Ovary (tissue), 3 donors: ENCODE data around the gene MORC3.

Source experiments
- EP300 ChIP-seq: sonication (generic); formaldehyde crosslinking; IDR thresholded peaks from one replicate; pipeline ENCODE4 v1.6.1; 2017; ENCODE audit warnings: antibody characterized with exemption
- POLR2A ChIP-seq: fragments of 450-650 bp; IDR thresholded peaks from one replicate; pipeline ENCODE4 v1.6.1; 2017; ENCODE audit warnings: antibody characterized with exemption, mild to moderate bottlenecking, moderate library complexity
- TF ChIP-seq, protein P1 (sequence below), 3 donors: fragments of 450-650 bp in 2 of 3; fragments of 200-600 bp in 1 of 3; IDR thresholded peaks; one replicate each; pipeline versions ENCODE4 v1.5.1 to v1.8.0; 2016 to 2022; ENCODE audit warnings: antibody characterized with exemption in 3 of 3, mild to moderate bottlenecking in 1 of 3
- donor health status: DM: no; HTN: no; CAD: no.

DNA sequence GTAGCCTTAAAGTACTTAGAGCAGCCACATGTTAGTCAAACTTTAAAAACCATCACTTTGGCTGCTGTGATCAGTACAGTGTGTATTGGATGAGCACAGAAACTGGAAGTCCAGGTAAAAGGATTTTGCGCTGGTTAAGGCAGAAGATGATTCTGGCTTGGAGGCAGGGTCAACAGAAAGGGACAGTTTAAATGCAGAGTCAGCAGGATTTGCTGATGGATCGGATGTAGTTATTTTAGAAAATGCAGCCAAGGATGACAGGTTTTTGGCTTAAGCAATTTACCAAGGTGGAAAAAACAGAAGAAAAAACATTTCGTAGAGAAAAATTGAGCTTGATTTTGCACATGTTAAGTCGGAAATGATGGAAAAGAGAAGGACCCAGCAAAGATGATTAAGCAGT is 45.9 kb upstream of the MORC3 start:
- TF ChIP-seq POLR2A (no peak), EP300 (no peak)
- TF ChIP-seq, protein P1, sequence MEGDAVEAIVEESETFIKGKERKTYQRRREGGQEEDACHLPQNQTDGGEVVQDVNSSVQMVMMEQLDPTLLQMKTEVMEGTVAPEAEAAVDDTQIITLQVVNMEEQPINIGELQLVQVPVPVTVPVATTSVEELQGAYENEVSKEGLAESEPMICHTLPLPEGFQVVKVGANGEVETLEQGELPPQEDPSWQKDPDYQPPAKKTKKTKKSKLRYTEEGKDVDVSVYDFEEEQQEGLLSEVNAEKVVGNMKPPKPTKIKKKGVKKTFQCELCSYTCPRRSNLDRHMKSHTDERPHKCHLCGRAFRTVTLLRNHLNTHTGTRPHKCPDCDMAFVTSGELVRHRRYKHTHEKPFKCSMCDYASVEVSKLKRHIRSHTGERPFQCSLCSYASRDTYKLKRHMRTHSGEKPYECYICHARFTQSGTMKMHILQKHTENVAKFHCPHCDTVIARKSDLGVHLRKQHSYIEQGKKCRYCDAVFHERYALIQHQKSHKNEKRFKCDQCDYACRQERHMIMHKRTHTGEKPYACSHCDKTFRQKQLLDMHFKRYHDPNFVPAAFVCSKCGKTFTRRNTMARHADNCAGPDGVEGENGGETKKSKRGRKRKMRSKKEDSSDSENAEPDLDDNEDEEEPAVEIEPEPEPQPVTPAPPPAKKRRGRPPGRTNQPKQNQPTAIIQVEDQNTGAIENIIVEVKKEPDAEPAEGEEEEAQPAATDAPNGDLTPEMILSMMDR (IDR thresholded peaks at IDR 0.05): no peak
